Right atrium auricular region (tissue), 2 donors: ENCODE data around the gene G6PC2. TPM values are rescaled to one million over a fixed set of nuclear protein-coding genes. Genes with fewer than 3 reads are reported as not detected.

Experiments
- DNase-seq: peaks from one replicate; pipeline ENCODE4 v3.0.0-alpha.2; 2019; ENCODE audit warnings: low spot score
- H3K27ac ChIP-seq, 2 donors: fragments of 200-600 bp; sonication (generic); 1 replicate in 1 of 2; 2 replicates in 1 of 2; pipeline ENCODE4 v1.5.1; 2016 to 2019
- H3K27me3 ChIP-seq, 2 donors: fragments of 200-600 bp; sonication (generic); one replicate each; pipeline versions ENCODE4 v1.5.1 to v1.6.0; 2017 to 2019
- H3K36me3 ChIP-seq: fragments of 200-600 bp; sonication (generic); one replicate; pipeline ENCODE4 v1.5.1; 2016
- H3K4me1 ChIP-seq, 2 donors: fragments of 200-600 bp; sonication (generic); one replicate each; pipeline versions ENCODE4 v1.5.1 to v1.6.0; 2017 to 2019
- H3K4me3 ChIP-seq, 2 donors: fragments of 200-600 bp; sonication (generic); 1 replicate in 1 of 2; 2 replicates in 1 of 2; pipeline ENCODE4 v1.5.1; 2017 to 2019; ENCODE audit warnings: mild to moderate bottlenecking in 1 of 2, moderate library complexity in 1 of 2
- H3K9me3 ChIP-seq, 2 donors: fragments of 200-600 bp; sonication (generic); one replicate each; pipeline ENCODE4 v1.5.1; 2019
- total RNA-seq, 2 donors: library from RNA; depleted of rRNA; stranded (reverse); fragments of >200 nt; gene quantifications; one replicate each; pipeline ENCODE4 v1.1.0, GENCODE V29; 2016
- TF ChIP-seq, protein P1 (sequence below), 2 donors: fragments of 200-600 bp; sonication (generic); IDR thresholded peaks; one replicate each; pipeline ENCODE4 v1.5.1; 2019; ENCODE audit warnings: antibody characterized with exemption in 2 of 2

G6PC2 gene
- total RNA-seq, 2 donors from 2014 or later: not detected

DNA sequence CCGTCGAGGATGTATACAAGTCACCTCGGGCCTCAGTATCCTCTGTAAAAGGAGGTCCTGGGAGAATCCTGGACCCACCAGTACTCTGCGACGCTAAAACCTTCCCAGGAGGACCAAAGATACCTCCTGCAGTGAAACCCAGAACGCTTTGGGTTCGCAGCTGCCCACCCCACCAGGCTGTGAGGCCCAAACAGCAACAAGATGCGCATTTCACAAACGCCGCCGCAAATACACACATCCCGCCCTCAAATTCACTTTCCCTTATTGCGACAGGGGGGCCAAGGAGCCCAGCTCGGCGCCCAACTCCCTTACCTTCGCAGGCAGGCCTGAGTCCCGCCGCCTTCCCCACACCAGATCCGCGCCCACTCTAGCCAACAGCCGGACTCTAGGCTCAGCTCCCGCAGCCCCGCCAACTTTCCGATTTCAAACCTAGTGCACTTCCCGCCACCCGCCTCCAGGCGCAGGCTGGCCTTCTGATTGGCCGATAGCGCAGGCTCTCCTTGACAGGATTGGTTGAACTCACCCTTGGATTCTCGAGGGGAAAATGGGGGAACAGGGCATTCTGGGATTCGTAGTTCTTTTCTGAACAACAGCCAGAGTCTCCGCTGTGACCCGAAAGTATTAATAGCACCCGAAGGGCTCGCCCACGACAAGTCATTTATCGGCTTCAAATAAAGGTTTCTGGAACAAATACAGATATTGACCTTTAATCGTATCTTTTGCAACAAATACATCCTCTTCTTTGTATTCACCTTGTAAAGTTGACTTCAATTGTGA, 10.9 kb upstream of the G6PC2 start, which contains the start of gene SPC25:
Gene SPC25 (minus strand): TSS at position 425 of the 777 bp plus-strand sequence. CDS start 911 bp downstream, outside the sequence.
- H3K27ac ChIP-seq: no peak within 1 kb of the TSS
- peaks cover 0 to 11% of the 10 kb centered on the region in 2 donors for H3K4me1 ChIP-seq
- no peaks in the 10 kb centered on the region for H3K36me3 ChIP-seq
- H3K27me3 ChIP-seq: no peaks in the 10 kb centered on the region
- H3K9me3 ChIP-seq: no peaks in the 10 kb centered on the region
- TF ChIP-seq, protein P1, sequence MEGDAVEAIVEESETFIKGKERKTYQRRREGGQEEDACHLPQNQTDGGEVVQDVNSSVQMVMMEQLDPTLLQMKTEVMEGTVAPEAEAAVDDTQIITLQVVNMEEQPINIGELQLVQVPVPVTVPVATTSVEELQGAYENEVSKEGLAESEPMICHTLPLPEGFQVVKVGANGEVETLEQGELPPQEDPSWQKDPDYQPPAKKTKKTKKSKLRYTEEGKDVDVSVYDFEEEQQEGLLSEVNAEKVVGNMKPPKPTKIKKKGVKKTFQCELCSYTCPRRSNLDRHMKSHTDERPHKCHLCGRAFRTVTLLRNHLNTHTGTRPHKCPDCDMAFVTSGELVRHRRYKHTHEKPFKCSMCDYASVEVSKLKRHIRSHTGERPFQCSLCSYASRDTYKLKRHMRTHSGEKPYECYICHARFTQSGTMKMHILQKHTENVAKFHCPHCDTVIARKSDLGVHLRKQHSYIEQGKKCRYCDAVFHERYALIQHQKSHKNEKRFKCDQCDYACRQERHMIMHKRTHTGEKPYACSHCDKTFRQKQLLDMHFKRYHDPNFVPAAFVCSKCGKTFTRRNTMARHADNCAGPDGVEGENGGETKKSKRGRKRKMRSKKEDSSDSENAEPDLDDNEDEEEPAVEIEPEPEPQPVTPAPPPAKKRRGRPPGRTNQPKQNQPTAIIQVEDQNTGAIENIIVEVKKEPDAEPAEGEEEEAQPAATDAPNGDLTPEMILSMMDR (IDR thresholded peaks at IDR 0.05): no peak
- peak; percentile 90 for DNase-seq
- H3K4me3 ChIP-seq: peak within 1 kb of the TSS; percentile 39 to 60

DNA sequence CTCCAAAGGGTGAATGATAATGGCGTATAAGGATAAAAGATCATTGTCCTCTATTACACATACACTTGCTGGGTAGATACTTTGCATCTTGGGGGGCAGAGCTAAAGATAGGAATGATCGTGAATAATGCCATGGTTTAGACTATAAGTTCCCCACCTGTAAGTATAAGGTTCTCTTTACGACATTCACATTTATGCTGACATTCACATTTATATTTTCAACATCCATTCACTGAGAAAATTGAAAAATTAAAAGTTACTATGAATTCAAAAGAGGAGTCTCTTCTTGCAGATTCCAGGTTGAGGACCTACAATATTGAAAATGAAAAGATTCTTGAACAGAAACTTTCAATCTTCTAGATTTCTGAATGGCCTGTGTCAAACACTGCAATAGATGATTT, 8.8 kb upstream of the G6PC2 start:
- TF ChIP-seq, protein P1 (IDR thresholded peaks at IDR 0.05): no peak
- no peak overlapping the region for H3K27ac ChIP-seq
- no peaks in the 10 kb centered on the region for H3K27me3 ChIP-seq
- DNase-seq: no peak
- H3K36me3 ChIP-seq: no peaks in the 10 kb centered on the region
- H3K4me1 ChIP-seq: peaks cover 0 to 11% of the 10 kb centered on the region in 2 donors
- H3K4me3 ChIP-seq: no peak overlapping the region
- no peaks in the 10 kb centered on the region for H3K9me3 ChIP-seq

DNA sequence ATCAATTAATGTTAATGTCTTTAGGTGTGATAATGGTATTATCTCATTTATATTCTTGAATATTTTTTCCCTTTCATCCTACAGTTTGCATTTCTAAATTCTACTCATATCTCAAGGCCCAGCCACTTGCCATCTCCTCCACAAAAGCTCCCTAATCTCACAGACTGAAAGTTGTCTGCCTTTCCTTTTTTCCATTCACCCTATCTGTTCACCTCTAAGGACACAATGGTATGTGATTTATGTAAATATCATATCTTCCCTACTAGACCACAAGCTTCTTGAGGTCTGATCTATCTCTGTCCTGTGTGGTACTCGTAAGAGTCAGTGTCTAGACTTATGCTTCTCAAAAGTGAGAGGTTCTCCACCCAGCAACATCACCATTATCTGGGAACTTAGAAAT, 7.0 kb upstream of the G6PC2 start:
- no peak overlapping the region for H3K27ac ChIP-seq
- H3K27me3 ChIP-seq: no peaks in the 10 kb centered on the region
- H3K36me3 ChIP-seq: no peaks in the 10 kb centered on the region
- H3K4me3 ChIP-seq: no peak overlapping the region
- TF ChIP-seq, protein P1 (IDR thresholded peaks at IDR 0.05): no peak
- H3K4me1 ChIP-seq: peaks cover 0 to 11% of the 10 kb centered on the region in 2 donors
- no peaks in the 10 kb centered on the region for H3K9me3 ChIP-seq
- no peak for DNase-seq

DNA sequence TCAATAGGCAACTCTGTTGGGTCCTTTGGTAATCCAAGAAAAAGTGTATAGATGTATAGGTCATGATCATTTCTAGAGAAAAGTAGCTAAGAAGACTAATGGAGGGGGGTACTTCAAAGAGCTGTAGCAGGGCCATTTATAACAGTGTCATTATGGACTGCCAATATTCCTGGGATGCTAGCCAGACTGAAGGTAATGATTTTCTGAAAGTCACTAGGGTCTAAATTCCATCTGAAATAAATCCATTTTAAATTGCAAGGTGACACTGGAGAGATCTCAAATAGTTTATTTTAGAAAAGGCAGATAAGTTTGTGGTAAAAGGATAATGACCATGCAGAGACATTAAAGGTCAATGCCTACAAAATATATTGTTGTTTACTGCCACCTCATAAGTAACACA, 6.4 kb upstream of the G6PC2 start:
- DNase-seq: no peak
- no peaks in the 10 kb centered on the region for H3K27me3 ChIP-seq
- H3K4me3 ChIP-seq: no peak overlapping the region
- TF ChIP-seq, protein P1 (IDR thresholded peaks at IDR 0.05): no peak
- H3K27ac ChIP-seq: no peak overlapping the region
- H3K9me3 ChIP-seq: no peaks in the 10 kb centered on the region
- H3K4me1 ChIP-seq: peaks cover 0 to 11% of the 10 kb centered on the region in 2 donors
- no peaks in the 10 kb centered on the region for H3K36me3 ChIP-seq

DNA sequence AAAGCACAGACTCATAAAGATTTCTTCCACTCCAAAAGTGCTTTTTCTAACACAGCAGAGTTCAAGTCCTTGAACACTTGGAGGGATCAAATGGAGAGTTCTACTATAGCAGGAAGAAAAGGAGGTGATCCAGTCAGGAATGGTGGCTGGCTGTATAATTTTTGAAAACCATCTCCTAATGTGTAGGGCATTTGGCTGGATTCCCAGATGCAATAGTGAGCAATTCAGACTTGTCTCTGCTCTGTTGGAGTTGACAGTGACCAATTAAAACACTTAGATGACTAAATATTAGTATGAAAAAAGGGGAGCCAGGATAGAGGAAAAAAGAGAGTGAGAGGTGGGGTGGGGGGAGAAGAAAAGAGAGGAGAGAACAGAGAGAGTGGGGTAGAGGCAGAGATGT, 5.3 kb upstream of the G6PC2 start:
- no peak overlapping the region for H3K4me3 ChIP-seq
- peaks cover 0 to under 1% of the 10 kb centered on the region in 2 donors for H3K4me1 ChIP-seq
- DNase-seq: no peak
- TF ChIP-seq, protein P1 (IDR thresholded peaks at IDR 0.05): no peak
- H3K27me3 ChIP-seq: no peaks in the 10 kb centered on the region
- H3K9me3 ChIP-seq: no peaks in the 10 kb centered on the region
- no peaks in the 10 kb centered on the region for H3K36me3 ChIP-seq
- H3K27ac ChIP-seq: no peak overlapping the region
